ENCODE data around the gene RNF7.

DNA sequence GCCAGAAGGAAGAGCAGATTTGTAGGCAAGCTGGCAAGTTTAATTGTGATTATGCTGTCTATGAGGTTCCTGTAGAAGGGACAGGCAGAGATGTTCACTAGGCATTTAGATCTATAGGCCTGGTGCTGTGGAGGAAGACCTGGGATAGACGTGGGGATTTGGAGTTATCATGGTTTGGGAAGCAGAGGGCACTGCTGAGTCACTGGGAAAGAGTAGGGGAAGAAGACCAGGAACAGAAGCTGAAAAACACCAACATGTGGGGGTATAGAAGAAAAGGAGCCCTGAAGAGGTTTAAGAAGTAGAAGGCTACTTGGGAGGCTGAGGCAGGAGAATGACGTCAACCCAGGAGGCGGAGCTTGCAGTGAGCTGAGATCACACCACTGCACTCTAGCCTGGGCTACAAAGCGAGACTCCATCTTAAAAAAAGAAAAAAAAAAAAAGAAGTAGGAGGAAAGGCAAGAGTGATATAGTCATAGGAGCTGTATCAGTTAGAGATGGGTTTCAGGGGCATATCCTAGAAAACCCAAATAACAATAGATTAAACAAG lies 44.4 kb downstream of the RNF7 start:
- TF ChIP-seq, protein P1, sequence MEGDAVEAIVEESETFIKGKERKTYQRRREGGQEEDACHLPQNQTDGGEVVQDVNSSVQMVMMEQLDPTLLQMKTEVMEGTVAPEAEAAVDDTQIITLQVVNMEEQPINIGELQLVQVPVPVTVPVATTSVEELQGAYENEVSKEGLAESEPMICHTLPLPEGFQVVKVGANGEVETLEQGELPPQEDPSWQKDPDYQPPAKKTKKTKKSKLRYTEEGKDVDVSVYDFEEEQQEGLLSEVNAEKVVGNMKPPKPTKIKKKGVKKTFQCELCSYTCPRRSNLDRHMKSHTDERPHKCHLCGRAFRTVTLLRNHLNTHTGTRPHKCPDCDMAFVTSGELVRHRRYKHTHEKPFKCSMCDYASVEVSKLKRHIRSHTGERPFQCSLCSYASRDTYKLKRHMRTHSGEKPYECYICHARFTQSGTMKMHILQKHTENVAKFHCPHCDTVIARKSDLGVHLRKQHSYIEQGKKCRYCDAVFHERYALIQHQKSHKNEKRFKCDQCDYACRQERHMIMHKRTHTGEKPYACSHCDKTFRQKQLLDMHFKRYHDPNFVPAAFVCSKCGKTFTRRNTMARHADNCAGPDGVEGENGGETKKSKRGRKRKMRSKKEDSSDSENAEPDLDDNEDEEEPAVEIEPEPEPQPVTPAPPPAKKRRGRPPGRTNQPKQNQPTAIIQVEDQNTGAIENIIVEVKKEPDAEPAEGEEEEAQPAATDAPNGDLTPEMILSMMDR (IDR thresholded peaks at IDR 0.05), result peak in 4 of 5 experiments; percentile 9 to 28 (median 16)
- TF ChIP-seq EP300 (IDR thresholded peaks at IDR 0.05; ENCODE audit: low read depth), result no peak

Data from transverse colon (tissue), 3 donors.